ENCODE data around the gene FAM32A.
"Not testable (repeated sequence)": the region's sequence is repeated elsewhere in the genome, so short reads cannot be mapped to it uniquely, and the experiment has no call there.

The FAM32A gene

DNA sequence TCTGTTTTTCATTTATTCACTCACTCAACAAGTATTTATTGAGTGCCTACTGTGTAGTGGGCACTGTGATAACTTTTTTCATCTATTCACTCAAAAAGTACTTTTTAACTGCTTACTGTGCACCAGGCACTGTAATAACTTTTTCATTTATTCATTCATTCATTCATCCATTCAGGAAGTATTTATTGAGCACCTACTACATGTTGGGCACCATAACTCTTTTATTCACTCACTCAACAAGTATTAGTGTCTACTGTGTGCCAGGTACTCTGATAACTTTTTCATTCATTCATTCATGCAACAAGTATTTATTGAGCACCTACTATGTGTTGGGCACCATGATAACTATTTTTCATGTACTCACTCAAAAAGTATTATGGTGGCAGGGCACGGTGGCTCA lies 18.8 kb upstream of the FAM32A start:
- no peak for DNase-seq

DNA sequence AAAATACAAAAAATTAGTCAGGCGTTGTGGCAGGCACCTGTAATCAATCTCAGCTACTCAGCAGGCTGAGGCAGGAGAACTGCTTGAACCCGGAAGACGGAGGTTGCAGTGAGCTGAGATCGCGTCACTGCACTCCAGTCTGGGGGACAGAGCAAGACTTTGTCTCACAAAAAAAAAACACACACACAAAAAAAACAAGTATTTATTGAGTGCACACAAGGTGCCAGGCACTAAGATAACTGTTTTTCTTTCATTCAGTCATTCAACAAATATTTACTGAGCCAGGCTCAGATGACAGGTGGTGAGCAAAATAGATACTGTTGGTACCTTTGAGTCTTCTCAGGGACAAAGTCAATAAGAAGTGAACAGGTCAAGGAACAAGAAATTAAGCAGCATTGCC lies 18.2 kb upstream of the FAM32A start:
- no peak for DNase-seq

DNA sequence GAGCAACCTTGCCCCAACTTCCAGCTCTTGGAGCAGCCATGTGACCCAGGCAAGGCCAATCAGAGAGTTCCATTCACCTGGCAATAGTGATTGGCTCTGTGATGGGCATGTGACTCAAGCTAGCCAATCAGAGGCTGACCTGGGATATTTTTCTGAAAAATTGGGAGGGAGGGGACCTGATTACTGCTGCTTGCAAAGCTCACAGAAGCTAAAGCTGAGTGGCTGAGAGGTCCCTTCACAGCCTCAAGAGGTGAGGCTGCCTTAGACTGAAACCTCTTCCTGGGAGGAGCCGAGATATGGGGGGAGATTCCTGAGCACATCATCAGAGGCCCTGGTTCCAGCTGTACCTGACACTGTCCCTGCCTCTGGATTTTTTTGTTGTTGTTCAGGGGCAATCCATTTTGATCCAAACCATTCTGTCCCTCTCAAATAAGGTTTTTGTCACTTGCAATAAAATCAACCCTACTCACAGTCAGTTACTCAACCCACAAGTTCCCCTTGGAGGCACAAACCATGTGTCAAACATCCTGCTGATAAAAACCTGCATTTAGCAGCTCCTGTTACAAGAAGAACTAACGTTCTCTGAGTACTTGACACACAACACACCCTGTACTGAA lies 16.6 kb upstream of the FAM32A start:
- DNase-seq, result no peak

GRCh38 chr19:16170134-16170533 lies 15.1 kb upstream of the FAM32A start:
- no peak for DNase-seq

DNA sequence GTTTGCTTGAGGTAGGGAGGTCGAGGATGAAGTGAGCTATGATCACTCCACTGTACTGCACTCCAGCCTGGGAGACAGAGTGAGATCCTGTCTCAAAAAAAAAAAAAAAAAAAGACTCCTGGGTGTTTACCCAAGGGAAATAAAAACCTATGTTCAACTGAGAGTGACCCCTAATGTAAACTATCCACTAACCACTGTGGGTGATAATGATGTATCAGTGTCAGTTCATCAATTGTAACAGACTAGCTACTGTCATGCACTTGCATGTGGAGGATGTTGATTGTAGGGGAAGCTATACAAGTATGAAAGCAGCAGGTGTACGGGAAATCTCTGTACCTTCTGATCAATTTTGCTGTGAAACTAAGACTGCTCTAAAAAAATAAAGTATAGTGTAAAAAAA lies 9.3 kb upstream of the FAM32A start:
- DNase-seq, result no peak

- not testable (repeated sequence) for DNase-seq
These were observed 6.3 kb upstream of the FAM32A start for GRCh38 chr19:16178866-16179265.

DNA sequence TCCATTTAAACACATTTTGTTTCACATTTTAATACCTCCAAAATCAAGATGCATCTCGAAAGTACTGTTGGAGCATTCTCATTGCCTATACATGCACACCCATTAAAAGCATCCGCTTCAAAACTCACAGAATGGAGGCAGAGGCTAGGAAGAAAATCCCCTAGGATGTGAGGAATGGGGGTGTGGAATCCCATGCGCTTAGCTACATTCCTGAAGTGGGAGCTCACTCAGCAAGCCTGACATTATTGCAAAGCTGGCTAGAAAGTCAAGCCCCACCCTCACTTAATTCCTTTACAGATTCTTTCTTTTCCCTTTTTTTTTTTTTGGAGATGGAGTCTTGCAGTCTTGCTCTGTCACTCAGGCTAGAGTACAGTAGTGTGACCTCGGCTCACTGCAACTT lies 4.6 kb upstream of the FAM32A start:
- no peak for DNase-seq

DNA sequence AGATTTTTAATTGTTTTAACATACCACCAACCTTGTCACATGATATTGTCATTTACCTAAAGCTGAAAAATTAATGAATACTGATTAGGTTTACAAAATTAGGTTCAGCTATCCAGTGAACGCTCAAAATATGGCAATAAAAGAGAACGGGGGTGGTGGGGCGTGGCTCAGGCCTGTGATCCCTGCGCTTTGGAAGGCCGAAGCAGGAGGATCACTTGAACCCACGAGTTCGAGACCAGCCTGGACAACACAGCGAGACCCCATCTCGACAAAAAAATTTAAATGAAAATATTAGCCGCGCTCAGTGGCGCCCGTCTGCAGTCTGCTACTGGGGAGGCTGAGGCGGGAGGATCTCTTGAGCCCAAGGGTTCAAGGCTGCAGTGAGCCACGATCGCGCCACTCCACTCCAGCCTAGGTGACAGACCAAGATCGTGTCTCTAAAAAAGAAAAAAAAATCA lies 516 bp upstream of the FAM32A start:
- DNase-seq, result no peak

DNA sequence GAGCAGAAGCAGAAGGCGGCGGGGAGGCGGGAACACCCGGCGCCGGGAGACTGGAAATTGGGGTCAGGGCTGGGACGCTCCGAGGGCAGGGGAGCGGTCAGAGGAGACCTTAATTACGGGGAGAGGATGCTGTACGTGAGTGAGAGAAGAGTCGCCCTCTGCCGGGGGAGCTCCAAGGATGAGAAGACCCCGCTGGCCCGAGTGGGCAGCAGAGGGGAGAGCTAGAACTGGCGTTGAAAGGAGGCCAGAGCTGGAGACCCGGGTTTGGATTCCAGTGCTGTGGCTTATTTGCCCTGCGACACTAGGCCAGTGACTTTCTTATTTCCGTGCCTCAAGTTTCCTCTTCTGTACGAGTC lies 536 bp downstream of the FAM32A start:
- peak; percentile 74 for DNase-seq

DNA sequence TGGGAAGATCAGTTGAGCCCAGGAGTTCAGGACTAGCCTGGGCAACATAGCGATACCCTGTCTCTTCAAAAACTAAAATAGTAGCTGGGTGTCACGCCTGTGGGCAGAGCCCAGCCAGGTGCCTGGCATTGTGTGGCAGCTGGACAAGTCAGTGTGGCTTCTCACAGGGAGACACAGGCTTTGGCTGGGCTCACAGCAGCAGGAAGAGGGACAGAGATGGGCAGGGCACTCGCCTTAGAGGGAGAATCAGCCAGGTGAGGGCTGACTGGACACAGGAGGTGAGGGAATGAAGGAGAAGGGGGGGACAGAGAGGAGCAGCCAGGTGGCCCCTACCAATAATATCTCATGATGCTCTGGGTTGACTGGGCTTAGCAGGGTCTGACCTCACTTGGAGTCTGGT lies 3.3 kb downstream of the FAM32A start:
- DNase-seq, result no peak

DNA sequence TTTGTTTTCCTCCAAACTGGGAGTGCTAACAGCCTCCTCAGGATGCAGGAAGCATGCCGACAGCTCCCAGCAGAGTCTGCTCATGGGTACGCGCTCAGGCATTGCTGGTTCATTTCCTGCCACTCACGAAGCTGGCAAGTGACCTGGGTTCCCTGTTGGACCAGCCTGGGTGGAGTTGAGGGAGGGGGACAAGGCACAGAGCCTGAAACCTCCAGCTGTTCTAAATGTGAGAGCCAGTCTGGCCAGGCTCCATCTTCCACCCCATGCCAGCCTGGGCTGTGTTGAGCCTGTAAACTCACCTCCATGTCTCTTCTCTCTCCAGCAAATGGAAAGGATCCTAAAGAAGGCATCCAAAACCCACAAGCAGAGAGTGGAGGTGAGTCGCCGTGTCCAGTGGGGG lies 5.0 kb downstream of the FAM32A start:
- DNase-seq, result no peak

GRCh38 chr19:16190736-16191135 lies 5.5 kb downstream of the FAM32A start:
- DNase-seq, result no peak

GRCh38 chr19:16191216-16191908 lies 6.2 kb downstream of the FAM32A start:
- DNase-seq, result no peak

- DNase-seq, result no peak
These were observed 8.3 kb downstream of the FAM32A start for GRCh38 chr19:16193466-16193865.

DNA sequence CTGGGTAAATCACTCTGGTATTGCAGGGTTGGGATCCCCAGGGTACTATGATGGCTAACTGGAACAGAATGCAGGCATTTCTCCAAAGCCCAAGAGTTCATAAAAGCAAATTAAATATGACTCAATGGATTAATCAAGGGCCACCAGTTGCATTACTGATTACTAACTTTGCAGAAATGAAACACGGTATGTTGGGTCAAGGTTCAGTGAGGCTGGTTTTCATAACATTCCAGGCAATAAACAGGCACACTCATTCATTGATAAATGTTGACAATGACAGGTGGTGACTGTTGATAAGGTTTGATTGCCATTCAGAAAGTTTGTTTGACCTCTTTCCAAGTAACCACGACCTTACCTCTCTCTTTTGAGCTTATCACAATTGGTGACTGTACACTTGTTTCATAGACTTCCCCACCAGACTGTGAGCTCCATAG lies 12.0 kb downstream of the FAM32A start:
- DNase-seq, result no peak

GRCh38 chr19:16197622-16198369 lies 12.6 kb downstream of the FAM32A start, which contains the start of gene AP1M1:
Gene AP1M1 (plus strand): TSS chr19:16197911. CDS start chr19:16198027, 116 bp downstream.
- peak; percentile 99 for DNase-seq

GRCh38 chr19:16198370-16198651 lies 13.1 kb downstream of the FAM32A start:
- no peak for DNase-seq

DNA sequence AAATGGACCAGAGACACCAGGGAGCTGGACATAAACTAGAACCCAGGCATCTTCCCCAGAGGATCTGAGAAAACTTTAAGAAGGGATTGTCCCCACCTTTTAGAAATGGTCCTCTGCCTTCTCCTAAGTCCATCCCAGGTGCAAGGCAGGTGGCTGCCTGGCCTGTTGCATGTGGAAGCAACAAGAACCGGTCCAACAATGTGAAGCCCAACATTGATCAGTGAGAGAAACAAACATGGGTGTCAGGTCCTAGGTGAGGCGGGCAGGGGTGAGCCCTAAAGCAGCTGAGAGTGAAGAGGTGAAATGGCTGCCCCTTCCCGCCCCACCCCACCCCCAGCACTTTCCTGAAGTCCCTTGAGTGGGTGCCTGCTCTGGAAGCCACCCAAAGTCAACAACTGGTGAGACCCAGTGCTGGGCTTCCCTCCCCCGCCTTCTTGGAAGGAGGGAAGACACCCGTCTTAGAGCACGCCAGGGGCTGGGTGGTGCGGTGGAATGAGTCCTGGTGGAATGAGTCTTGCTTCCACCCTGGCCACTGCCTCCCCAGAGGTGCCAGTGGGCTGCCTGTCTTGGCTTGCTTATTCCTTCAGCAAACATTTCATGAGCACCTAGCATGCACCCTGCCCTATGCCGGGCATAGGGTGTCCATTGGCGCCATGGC lies 14.2 kb downstream of the FAM32A start:
- peak; percentile 46 for DNase-seq

DNA sequence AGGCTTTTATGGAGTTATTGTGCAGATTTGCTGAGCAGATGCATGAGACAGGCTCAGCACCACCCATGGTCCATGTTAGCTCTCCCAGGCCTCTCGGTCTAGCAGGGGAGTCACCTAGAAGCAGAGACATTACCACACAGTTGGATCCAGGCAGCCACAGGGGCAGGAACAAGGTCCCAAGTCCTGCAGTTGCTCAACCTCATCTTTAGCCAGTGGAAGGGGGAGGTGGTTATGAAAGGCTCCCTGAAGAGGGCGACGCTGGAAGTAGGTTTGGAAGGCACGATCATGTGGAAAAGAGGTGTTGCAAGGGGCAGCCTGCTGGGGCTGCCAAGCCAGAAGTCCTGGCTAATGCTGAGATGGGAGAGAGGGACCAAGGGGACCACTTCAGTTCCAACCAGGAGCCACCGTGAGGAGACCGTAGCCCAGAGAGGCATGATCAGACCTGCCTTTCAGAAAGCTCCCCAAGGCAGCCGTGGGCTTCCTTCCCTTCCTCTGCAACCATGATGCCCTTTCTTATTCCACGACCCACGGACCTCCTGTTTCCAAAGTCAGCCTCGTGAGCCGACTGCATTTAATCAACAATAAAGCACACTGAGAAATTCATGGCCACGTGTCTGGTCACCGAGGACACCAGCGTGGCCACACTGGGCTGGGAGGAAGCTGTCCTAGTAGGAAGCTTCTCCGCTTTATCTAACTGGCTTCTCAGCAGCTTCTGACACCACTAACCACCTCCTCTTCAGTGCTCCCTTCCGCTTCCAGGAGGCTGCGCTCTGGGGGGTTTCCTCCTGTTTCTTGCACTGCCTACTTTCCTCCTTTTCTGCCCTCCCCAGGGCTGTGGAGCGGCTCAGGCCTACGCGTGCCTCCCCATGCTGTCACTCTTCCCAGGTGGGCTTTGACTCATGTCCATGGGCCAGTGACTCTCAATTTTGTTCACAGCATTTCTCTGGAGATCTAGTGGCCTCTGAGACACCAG lies 15.1 kb downstream of the FAM32A start:
- DNase-seq, result no peak

GRCh38 chr19:16201011-16201391 lies 15.8 kb downstream of the FAM32A start:
- no peak for DNase-seq

- DNase-seq, result no peak
These were observed 17.4 kb downstream of the FAM32A start for GRCh38 chr19:16202320-16203255.

Data from activated CD8-positive, alpha-beta memory T cell treated with anti-CD3 and anti-CD28 coated beads, Interleukin-2, amount 50 U/mL, for 48 hours (primary cell).